GM10847 (cell line): ENCODE data around the gene GJC1.

Source experiments
- POLR2A ChIP-seq: IDR thresholded peaks from 2 replicates; pipeline ENCODE4 v1.6.1; 2011; ENCODE audit not compliant: insufficient read length; ENCODE audit errors: extremely low read depth

GJC1 gene

GRCh38 chr17:44829523-44830358 is at the start of gene GJC1:
Gene GJC1 (minus strand): TSS chr17:44830287. CDS start chr17:44805817, 24,470 bp downstream.
- peak; percentile 12 for TF ChIP-seq POLR2A

GRCh38 chr17:44879376-44879775 is 49.3 kb upstream of the GJC1 start:
- no peak for TF ChIP-seq POLR2A

GRCh38 chr17:44878627-44879221 is 48.6 kb upstream of the GJC1 start:
- no peak for TF ChIP-seq POLR2A

GRCh38 chr17:44877121-44877520 is 47.0 kb upstream of the GJC1 start:
- no peak for TF ChIP-seq POLR2A

GRCh38 chr17:44875761-44876160 is 45.7 kb upstream of the GJC1 start:
- TF ChIP-seq POLR2A, result no peak

- no peak for TF ChIP-seq POLR2A
These were observed 42.2 kb upstream of the GJC1 start for GRCh38 chr17:44872131-44872768.

- no peak for TF ChIP-seq POLR2A
These were observed 41.5 kb upstream of the GJC1 start for GRCh38 chr17:44871556-44871955.

- no peak for TF ChIP-seq POLR2A
These were observed 37.8 kb upstream of the GJC1 start for GRCh38 chr17:44867841-44868240.

- TF ChIP-seq POLR2A, result no peak
These were observed 35.8 kb upstream of the GJC1 start for GRCh38 chr17:44865931-44866330.

- TF ChIP-seq POLR2A, result no peak
These were observed 35.2 kb upstream of the GJC1 start for GRCh38 chr17:44865231-44865660.

GRCh38 chr17:44864831-44865230 is 34.7 kb upstream of the GJC1 start:
- TF ChIP-seq POLR2A, result no peak

GRCh38 chr17:44863061-44863918 is 33.2 kb upstream of the GJC1 start:
- no peak for TF ChIP-seq POLR2A

- no peak for TF ChIP-seq POLR2A
These were observed 32.3 kb upstream of the GJC1 start for GRCh38 chr17:44862278-44862914.

GRCh38 chr17:44859701-44860100 is 29.6 kb upstream of the GJC1 start:
- TF ChIP-seq POLR2A, result no peak

GRCh38 chr17:44854192-44854591 is 24.1 kb upstream of the GJC1 start:
- no peak for TF ChIP-seq POLR2A

GRCh38 chr17:44850612-44851011 is 20.5 kb upstream of the GJC1 start:
- TF ChIP-seq POLR2A, result no peak
